HepG2 (cell line): Measurements from ENCODE around the gene RCOR1. TPM values are rescaled to one million over a fixed set of nuclear protein-coding genes. Genes with fewer than 3 reads are reported as not detected.

Source experiments
- CREM ChIP-seq, 2 experiments: sonication (generic) in 1 of 2; formaldehyde crosslinking in 1 of 2; IDR thresholded peaks; 2 replicates each; pipeline versions ENCODE4 v1.4.0 to v1.6.1; 2016 to 2020; ENCODE audit warnings: antibody characterized with exemption in 1 of 2, mild to moderate bottlenecking in 1 of 2, missing genetic modification reagents in 1 of 2
- HNRNPUL1 ChIP-seq: fragments of 200-400 bp; formaldehyde crosslinking; IDR thresholded peaks from 2 replicates; pipeline ENCODE4 v1.6.1; 2017; ENCODE audit warnings: low read depth, mild to moderate bottlenecking, low read length, moderate library complexity
- PHF5A ChIP-seq: IDR thresholded peaks from one replicate; pipeline ENCODE4 v1.6.1; 2018; ENCODE audit warnings: low read depth, missing genetic modification reagents; ENCODE audit not compliant: unreplicated experiment
- REST ChIP-seq, 2 experiments: IDR thresholded peaks; 2 replicates each; pipeline ENCODE4 v1.6.1; 2011 to 2012; ENCODE audit warnings: low read length in 2 of 2, borderline replicate concordance in 1 of 2, low read depth in 1 of 2, mild to moderate bottlenecking in 1 of 2, moderate library complexity in 1 of 2
- SMARCC2 ChIP-seq: fragments of 450-650 bp; IDR thresholded peaks from 2 replicates; pipeline ENCODE4 v1.6.1; 2017; ENCODE audit warnings: antibody characterized with exemption, mild to moderate bottlenecking
- ZBED4 ChIP-seq: sonication (generic); formaldehyde crosslinking; IDR thresholded peaks from 2 replicates; pipeline ENCODE4 v1.4.0; 2020; ENCODE audit warnings: missing genetic modification reagents, borderline replicate concordance
- ZNF451 ChIP-seq: sonication (generic); formaldehyde crosslinking; IDR thresholded peaks from 2 replicates; pipeline ENCODE4 v1.5.0; 2020; ENCODE audit warnings: mild to moderate bottlenecking, missing genetic modification reagents
- ZNF597 ChIP-seq: sonication (generic); formaldehyde crosslinking; IDR thresholded peaks from 2 replicates; pipeline ENCODE4 v1.5.0; 2020; ENCODE audit warnings: missing genetic modification reagents
- ZNF607 ChIP-seq: sonication (generic); formaldehyde crosslinking; IDR thresholded peaks from 2 replicates; pipeline ENCODE4 v1.5.1; 2020; ENCODE audit warnings: missing genetic modification reagents, mild to moderate bottlenecking, borderline replicate concordance
- polyA plus RNA-seq, 8 experiments: library from polyadenylated mRNA; depleted of rRNA in 3 of 8; stranded (reverse) in 7 of 8; unstranded in 1 of 8; fragments of >200 nt; fragmentation: Illumina TruSeq in 4 of 8; extraction: Trizol in 4 of 8; gene quantifications; 2 replicates each; pipeline versions ENCODE4 v1.2.1 to v1.2.3, GENCODE V29; 2011 to 2016; ENCODE audit warnings: low read depth in 4 of 8, missing spikeins in 1 of 8, mixed read lengths in 1 of 8; ENCODE audit not compliant: insufficient read depth in 1 of 8
- total RNA-seq, 5 experiments: library from RNA; depleted of rRNA; stranded (reverse); fragments of >200 nt; fragmentation: Illumina TruSeq; extraction: Trizol; gene quantifications; 2 replicates each; pipeline ENCODE4 v1.2.3, GENCODE V29; 2016; ENCODE audit warnings: low read depth in 1 of 5
- TF ChIP-seq, protein P1 (sequence below): sonication (generic); formaldehyde crosslinking; IDR thresholded peaks from 2 replicates; pipeline ENCODE4 v1.4.0; 2020; ENCODE audit warnings: missing genetic modification reagents, borderline replicate concordance
- TF ChIP-seq, protein P2 (sequence below): IDR thresholded peaks from 2 replicates; pipeline ENCODE4 v1.6.1; 2016; ENCODE audit warnings: missing compliant biosample characterization, missing genetic modification reagents, borderline replicate concordance
- TF ChIP-seq, protein P3 (sequence below): IDR thresholded peaks from 2 replicates; pipeline ENCODE4 v1.6.1; 2016; ENCODE audit warnings: low read depth, borderline replicate concordance

RCOR1 gene
- total and polyA plus RNA-seq, 2 of the 13 experiments (the other 11 are each of a cell fraction or from before 2014, with no cell fraction given), result 10.2 to 11.1 TPM

DNA sequence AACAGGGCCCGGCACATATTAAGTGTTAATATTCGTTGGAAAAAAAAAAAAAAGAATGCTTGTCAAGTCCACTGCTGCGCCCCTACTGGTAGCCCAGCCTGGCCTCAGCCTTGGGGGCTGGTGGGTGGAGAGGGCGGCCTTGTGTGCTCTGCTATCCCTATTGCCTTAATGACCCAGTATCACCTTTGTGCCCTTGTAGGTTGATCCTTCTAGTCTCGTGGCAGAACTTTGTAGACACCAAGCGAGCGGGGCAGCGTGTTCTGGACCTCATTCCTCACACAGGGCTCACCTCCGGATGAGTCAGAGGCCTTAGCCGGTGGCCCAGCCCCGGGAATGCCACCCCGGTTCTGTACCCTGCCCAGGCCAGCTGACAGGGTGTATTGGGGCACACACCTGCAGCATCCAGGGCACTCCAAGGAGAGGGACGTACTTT is 1.8 kb upstream of the RCOR1 start (continued):
- TF ChIP-seq REST (IDR thresholded peaks at IDR 0.05; ENCODE audit: borderline replicate concordance in 1 of 2, low read depth in 1 of 2, low read length in 2 of 2), result no peak
- no peak; the same call in 1 of the 2 replicates for TF ChIP-seq ZNF451 (CRISPR knock-in tag)
- TF ChIP-seq PHF5A (CRISPR knock-in tag), result no peak
- TF ChIP-seq, protein P1, sequence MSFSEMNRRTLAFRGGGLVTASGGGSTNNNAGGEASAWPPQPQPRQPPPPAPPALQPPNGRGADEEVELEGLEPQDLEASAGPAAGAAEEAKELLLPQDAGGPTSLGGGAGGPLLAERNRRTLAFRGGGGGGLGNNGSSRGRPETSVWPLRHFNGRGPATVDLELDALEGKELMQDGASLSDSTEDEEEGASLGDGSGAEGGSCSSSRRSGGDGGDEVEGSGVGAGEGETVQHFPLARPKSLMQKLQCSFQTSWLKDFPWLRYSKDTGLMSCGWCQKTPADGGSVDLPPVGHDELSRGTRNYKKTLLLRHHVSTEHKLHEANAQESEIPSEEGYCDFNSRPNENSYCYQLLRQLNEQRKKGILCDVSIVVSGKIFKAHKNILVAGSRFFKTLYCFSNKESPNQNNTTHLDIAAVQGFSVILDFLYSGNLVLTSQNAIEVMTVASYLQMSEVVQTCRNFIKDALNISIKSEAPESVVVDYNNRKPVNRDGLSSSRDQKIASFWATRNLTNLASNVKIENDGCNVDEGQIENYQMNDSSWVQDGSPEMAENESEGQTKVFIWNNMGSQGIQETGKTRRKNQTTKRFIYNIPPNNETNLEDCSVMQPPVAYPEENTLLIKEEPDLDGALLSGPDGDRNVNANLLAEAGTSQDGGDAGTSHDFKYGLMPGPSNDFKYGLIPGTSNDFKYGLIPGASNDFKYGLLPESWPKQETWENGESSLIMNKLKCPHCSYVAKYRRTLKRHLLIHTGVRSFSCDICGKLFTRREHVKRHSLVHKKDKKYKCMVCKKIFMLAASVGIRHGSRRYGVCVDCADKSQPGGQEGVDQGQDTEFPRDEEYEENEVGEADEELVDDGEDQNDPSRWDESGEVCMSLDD, result peak; percentile 80; the same call in 1 of the 2 replicates
- TF ChIP-seq, protein P2, sequence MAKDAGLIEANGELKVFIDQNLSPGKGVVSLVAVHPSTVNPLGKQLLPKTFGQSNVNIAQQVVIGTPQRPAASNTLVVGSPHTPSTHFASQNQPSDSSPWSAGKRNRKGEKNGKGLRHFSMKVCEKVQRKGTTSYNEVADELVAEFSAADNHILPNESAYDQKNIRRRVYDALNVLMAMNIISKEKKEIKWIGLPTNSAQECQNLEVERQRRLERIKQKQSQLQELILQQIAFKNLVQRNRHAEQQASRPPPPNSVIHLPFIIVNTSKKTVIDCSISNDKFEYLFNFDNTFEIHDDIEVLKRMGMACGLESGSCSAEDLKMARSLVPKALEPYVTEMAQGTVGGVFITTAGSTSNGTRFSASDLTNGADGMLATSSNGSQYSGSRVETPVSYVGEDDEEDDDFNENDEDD (CRISPR knock-in tag), result no peak
- TF ChIP-seq ZNF607, result no peak
- TF ChIP-seq ZNF597, result no peak
- no peak for TF ChIP-seq CREM (IDR thresholded peaks at IDR 0.05)
- TF ChIP-seq CREM (CRISPR knock-in tag; IDR thresholded peaks at IDR 0.05), result no peak
- no peak for TF ChIP-seq HNRNPUL1
- no peak for TF ChIP-seq SMARCC2
- TF ChIP-seq, protein P3, sequence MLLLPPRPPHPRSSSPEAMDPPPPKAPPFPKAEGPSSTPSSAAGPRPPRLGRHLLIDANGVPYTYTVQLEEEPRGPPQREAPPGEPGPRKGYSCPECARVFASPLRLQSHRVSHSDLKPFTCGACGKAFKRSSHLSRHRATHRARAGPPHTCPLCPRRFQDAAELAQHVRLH (CRISPR knock-in tag), result peak; percentile 54; the same call in 1 of the 2 replicates
- TF ChIP-seq ZBED4, result peak; percentile 90; the same call in 1 of the 2 replicates
